ENCODE results near the gene INPP4B.

The INPP4B gene

DNA sequence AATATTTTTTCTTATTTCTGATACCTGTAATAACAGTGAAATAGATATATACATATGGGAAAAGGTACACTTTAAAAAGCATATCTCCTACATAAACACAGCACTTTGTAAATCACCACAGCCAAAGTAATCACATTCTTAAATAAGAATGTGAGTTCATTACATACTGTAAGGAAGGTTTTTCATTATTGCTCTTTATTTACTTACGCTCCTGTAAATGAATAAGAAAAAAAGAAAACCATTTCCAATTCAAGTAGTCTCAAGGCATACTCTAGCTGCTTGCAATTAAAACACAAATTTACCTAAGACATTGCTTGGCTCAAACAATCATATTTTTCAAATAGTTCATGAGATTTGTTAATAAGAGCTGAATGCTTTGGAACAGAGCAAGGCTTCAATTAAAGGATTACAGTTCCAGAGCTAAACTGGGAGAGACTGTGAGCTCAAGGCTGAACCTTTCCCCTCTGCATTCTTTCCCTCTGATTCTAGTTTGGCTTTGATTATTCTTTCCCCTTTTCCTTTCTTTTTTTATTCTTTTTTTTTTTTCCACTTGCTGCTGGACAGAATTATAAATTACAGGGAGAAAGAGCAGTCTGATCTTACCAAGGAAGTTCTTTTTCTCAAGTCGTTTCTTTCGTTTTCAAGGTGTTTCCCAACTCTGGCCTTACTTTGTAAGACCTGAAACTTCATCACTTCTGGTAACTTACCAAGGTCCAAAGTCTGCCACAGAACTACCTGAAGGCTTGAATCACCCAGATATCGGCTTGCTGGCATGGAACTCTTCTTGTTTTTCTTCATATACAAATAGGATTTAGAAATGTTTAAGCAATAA is 278.3 kb downstream of the INPP4B start:
- DNase-seq, result no peak

DNA sequence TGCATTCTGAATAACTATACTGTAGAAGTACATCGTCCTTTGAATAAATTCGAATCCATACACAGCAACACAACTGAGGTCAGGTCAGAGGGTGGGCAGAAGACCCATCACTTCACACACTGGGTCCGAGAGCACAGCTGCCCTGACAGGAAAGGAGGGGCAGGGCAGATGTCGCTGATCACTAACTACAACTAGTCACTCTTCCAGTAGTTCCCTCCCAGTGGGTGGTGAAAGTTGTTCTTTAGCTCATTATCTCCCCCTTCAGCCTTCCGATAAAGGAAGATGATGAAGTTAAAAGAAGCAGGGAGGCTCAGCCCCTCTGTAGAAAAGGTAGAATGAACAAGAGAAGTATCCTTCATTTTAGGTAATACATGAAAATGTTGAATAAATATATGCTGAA is 278.9 kb downstream of the INPP4B start:
- DNase-seq, result peak; percentile 58 to 65

DNA sequence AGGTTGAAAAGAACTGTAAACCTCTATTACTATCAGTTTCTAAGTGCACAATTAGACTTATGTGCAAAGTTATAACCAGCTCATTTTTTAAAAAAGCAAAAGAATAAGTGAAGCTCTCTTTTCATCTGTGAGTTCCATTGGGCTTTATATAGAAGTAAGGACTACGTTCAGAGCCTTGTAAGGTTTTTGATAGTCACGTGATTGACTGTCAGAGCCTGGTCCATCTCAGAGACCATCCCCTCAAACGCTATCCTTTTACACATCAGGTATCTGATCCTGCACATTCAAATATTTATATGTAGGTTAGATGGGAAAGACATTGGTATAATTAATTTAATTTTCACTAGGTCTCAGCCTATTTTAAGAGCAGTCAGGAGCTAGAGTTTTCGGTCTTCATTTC is 279.3 kb downstream of the INPP4B start:
- DNase-seq, result no peak

DNA sequence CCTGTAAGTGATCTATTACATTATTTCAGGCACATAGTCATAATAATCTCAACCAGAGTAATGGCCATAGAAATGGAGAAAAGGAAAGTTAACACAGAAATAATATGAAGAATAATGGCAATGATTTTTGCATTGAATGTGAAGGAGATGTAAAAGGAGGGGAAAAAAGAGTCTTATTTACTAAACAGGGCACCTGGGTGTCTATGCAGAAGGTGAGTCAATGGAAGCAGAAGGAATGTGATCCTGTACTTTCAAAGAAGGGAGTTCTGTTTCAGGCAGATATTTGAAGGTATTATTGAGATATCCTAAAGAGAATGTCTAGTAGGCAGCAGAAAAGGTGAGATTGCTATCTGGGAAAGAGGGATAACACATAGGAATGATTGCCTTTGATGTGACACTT is 279.9 kb downstream of the INPP4B start:
- DNase-seq, result no peak

DNA sequence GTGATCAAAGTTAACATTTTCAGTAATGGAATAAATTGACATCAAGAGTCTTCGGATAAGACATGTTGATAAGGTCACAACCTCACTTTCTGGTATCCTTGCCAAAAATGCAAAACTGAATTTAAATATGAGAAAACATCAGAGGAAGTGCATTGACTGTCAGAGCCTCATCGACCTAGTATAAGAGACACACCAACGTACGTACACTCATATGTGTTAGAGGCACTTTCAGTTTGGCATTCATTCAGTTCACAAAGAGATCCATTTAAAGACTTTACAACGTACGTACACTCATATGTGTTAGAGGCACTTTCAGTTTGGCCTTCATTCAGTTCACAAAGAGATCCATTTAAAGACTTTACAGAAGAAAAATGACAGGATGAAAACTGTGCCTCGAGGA is 280.3 kb downstream of the INPP4B start:
- DNase-seq, result no peak

DNA sequence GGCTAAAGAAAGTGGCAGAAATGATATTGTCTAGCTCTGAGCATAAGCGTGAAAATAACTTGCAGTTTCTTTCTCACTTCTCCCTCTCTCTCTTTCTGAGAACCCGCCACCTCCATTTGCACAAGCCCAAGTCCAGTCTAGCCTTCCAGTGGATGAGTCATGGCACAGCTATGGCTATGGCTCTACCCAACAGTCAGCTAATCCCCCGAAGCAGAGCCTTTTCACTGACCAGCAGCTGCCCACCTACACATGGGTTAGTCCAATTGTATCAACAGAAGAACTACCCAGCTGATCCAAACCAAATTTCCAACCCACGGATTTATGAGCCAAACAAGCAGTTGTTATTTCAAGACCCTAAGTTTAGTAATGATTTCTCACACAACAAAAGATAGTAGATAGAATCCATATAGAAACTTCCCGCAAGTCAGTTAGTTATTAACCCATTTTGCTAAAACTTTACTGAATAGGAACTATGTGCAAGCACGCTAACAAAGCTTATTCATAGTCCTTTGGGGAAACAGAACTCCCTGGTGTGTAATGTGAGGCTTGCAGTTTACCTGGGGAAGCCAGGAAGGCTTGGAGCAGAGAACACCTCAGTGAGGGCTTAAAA is 282.3 kb downstream of the INPP4B start:
- no peak for DNase-seq

DNA sequence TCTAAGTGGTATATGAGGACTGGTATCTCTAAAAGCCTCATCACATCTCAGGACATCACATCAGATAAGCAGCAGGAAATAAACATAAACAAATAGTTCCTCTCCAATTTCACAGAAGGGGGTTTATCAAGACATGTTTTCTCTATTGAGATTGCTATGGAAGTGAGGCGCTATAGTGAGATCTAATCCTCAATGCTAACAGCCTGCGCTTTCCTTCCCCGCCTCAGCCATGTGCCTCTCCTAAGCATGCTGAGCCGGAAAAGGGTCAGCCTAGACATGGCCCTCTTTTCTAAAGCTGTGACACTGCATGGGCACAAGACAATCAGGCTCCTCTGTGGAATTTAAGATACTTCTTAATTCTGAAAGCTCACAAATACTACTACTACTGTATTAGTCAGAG is 286.1 kb downstream of the INPP4B start:
- no peak for DNase-seq

DNA sequence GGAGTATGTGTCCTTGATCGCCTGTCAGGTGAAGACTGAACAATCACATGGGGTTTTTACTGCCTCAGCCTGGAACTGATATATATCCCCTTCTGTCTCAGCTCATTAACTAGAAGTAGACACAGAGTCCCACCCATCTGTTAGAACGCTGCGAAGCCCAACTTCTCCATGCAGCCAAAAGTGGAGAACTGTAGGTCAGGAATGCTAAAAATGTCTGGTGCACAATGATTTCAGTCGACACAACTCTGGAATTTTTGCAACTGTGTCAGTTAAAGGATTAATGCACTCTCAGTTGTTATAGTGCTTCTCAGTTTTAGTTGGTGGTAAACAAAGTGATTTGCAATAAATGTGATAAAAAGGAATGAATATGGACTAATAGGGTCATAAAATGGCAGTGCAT is 287.2 kb downstream of the INPP4B start:
- DNase-seq, result no peak

DNA sequence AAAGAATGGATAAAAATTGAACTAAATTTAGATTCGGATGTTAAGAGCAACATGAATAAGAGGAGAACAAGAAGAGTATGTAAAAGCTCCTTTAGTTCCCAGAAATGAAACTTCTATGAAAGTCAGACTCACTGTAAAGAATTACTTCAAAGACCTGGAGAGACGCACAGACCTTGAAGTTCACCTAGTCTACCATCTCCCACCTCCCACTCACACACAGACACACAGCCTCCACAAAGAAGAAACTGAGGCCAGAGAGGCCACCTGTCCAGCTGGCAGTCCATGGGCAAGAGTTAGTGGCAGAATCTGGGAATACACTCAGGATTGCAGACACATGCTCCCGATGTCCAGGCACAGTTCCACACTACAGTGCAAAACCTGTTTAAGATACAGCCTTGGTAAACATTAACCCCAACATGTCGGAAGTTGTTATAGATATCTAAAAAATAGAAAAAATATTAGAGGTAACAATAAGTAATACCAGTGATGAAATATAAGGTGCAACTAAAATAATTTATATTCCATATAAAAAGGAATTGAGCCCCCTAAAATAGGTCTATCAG is 288.8 kb downstream of the INPP4B start:
- DNase-seq, result no peak

DNA sequence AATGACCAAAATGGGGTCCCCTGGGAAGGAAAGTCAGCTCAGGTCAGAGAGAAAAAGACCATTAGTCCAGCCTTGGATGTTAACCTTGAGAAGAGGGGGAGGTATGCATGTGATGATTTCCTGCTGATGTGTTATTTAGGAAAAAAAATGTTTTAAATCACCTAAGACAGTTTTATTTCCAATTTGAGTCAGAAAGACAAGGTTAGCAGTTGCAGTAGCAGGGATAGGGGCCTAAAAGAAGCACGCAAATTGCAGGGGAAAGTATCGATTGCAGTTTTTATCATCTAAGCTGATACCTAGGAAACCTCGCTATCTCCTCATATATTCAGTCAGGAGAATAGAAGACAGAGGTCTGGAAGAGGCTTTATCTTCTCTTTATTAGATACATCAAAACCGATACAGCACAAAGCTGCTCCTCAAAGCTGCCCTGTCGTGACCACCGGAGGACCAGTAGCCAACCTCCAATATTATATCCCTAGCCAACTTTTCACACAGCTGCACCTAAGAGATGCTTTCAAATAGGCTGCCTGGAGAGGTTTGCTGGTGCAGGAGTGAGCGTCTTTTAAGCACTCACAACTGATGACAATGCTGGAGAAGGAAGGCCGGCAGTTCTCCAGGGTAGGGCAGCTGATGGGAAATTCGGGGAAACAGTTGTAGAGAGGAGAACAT is 289.4 kb downstream of the INPP4B start:
- no peak for DNase-seq

DNA sequence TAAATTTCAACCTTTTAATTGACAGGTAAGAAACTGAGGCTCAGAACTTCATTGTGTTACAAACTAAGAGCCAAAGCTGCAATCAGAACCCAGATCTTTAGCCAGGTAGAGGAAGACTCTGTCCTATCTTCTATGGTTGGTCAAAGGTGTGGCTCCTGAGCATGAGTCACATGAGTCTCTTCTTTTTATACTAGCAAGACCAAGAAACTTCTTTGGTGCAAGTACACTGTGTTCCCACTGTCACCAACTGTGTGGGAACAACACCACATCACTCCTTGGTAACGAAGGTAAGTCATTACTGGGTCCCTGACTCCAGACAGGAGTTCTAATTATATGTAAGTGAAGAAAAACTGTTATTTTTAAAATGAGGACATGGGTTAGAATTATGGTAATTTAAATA is 290.1 kb downstream of the INPP4B start:
- no peak for DNase-seq

DNA sequence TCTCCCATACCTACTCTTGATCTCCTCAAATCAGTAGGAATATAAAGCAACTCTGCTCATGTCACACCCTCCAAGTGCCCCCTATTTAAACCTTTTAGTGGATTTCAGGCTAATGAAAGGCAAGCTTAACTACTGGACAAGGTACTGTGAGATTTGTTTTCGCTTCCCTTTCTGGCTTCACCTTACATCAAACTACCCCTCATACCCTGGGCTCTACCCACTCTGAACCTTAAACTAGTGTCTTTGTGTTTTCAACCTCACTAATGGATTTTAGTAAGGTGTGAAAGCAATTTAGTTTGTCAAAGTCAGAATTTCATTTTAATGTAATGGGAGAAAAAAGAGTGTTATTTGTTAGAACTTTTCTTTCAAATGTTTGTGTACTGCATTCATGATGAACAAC is 291.7 kb downstream of the INPP4B start:
- no peak for DNase-seq

DNA sequence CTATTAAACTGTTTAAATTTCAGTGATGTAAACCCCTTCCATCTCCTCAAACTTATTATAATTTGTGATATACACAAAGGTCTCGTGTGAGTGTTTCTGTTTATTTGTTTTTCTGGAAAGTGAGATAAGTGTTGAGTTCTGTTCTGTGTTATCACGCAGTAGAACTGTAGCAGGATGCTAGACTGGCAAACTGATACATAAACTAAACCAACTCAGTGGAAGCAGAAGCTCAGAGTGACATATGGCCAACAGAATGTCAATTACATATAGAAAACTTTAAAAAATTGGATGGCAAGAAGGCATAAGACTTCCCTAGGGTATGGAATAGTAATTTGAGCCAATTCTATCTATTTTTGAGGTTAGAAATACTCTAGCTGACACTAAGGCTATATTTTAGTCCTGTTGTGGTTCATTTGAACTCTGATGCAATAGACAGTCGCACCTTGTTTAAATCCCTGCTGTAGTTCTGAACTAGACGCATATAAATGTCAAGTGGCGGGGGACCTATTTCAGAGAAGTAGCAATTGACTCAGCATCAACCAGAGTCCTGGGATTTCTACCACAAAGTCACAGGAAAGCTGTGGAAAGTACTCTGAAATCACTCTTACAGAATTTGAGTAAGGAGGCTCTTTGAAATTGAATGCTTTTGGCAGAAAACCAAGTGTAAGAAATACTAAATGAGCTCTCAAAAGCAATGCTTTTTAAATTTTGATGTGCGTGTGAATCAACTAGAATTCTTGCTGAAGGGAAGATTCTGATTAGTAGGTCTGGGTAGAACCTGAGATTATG is 294.4 kb downstream of the INPP4B start:
- no peak for DNase-seq

DNA sequence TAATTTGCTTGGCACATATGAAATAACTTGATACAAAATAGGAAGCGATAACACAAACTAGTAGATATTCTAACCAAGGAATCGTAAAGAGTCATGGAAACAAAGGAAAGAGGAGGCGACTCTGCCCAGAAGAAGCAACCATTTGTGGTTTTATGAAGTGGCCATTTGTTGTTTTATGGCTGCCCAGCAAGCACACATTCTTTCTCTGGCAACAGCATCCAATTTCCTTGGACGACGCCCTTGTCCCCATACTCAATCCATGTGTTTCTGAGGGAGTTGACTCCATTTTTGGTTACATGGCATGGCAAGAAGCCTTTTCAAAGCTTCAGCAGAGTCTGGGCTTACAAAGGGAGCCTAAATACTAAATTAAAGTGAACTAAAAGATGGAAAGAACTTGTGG is 295.1 kb downstream of the INPP4B start:
- DNase-seq, result no peak

DNA sequence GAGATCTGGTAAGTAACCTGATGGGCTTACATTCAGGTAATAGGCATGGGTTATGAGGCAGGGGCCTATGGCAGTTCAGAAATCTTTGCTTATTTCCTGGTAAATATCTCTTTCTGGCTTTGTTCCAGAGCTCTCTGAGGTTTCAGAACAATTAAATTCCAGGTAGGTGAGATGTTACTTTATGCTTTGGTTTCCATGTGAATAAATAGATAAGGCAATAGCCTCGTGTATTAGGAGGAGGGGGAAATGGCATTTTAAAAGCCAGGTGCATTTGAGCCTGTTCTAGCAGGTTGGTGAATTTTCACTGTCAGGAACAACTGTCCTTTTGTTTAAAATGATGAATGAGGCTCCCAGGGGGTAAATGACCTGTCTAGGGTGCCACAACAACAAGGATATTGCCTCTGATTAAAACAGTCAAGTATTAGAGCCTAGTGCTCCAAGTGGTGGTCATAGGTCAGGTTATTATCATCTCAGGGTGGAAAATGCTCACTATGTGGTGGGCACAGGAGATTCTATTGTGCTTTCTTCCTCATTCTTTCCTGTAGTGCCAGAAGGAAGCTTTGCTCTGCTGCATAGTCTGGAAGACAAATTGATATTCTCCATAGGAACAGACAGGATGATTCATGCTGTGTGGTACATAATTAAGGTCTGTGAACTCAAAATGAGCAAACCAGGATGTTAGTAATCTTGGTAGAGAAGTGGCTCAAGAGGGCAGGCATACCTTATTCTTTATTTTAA is 296.2 kb downstream of the INPP4B start:
- DNase-seq, result no peak

DNA sequence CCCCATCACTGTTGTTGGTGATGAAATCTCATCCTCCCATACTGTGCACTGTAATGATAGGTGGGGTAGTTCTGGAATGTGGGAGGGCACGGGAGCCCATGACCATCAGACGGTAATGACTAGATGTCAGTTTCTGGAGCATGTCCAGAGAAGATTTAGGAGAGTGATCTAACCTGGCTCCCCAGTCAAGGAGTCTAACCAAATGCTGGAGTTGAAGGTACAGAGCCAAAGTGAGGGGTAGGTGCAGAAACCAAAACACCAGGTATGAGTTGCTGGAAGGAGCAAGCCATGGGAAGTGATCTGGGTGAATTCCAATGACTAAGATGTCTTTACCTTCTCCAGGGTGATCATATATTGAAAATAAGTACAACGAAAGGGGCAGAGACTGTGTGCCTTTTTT is 296.9 kb downstream of the INPP4B start:
- DNase-seq, result no peak

DNA sequence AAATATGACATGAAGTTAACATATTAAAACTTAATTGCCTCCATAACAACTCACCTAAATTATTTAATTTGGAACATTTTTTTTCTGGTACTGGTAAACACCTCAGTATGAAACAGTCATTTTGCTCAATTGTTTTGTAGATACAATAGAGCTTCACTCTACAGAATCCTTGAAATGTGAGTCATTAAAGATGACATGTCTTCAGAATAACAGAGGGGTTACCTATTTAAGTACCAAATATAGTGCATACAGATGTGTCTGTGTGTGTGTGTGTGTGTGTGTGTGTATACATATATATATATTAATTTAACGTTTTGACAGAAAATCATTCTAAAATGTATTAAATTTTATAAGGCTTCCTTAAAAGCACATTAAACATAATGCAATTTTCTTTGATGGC is 297.6 kb downstream of the INPP4B start:
- no peak for DNase-seq

DNA sequence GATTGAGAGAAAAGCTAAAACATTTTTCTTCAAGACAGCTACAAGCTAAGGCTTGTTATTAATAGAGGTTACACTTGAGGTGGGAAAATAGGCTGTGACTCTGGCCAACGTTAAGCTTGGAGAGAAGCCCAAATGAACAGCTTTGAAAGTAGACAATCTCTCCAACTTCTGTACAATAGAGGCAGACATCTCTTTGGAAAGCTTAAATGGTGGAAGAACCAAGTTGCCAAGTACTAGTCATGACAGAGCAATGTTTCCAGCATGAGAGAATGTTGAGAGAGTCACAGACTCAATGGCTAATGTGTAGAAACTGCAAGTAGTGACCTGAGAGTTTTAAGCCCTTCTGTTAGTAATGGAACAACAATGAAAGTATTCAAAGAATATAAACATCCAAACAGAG is 298.1 kb downstream of the INPP4B start:
- DNase-seq, result no peak

DNA sequence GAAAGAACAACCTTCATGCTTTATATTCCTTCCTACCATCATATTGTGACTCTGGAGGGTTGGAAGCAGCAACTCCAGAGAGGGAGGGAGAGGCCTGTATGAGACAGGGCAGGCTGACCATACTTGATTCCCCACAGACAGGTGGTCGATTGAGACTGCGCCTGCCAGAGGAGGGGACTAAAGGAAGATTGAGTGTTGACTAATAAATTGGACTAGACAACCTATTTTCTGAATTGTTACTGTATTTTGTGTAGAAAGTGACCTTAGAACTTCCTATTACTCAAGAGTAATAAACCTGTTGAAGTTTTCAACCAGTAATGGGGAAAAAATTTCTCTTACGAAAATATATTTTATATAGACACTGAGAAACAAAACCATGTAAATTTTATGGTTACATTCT is 301.5 kb downstream of the INPP4B start:
- DNase-seq, result no peak

DNA sequence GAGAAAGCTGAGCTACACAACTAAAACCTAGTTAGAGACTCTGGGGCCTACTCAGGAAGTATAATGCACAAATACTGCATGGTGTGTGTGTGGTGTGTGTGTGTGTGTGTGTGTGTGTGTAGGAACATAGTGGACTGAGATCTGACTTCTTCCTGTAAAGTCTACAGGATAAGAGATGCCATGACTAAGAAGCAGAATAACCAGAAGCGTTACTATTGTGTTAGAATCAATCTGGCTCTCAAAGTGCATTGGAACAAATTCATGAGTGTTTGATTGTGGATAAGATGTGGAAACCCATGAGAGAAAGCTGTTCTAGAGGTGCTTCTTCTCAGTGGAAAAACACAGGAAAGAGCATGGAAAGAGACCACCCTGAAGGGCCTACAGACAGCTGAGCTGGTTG is 302.1 kb downstream of the INPP4B start:
- DNase-seq, result no peak

DNA sequence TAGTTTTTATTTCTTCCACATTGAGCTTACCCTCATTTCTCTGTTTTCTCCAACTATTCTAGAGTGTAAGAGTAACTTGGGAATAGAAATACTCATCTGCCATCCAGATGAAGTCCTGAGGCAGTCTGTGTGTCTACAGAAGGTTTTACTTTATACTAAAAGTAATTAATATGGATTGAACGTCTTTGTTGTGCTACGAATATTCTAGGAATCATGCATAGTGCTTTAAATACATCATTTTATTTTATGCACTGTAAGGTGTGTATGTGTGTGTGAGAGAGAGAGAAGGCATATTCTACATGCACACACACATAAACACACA is 305.7 kb downstream of the INPP4B start:
- DNase-seq, result no peak

DNA sequence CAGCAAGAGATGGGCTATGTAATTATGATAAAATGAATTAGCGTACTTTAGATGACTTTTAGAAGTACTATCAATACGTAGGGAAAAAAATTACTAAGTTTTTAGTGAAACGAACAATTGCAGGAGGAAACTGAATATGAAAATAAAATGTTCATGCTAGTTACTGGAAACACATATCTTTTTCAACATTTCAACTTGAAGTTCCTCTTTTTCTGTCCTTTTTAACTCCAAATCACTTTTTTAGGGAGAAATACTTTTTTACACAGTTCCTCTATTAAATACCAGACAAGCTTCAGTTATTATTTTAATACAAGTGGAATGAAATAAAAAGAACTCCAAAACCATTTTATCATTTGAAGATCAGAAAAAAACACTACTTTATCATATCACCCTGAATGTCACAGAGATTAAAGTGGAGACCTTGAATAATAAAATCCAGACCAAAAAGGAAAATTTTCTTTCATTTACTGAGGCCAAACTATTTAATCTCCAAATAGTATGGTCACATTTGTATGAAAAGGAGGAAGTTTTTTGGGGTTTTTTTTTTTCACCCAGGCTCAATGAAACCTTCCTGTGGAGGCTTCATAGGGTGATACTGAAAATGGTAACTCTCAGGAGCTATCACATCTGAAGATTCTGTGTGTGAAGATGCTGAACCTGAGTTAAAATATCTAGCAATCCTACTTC is 306.2 kb downstream of the INPP4B start:
- no peak for DNase-seq
